ENCODE measurements around the gene SPRTN. TPM values are rescaled to one million over a fixed set of nuclear protein-coding genes. Genes with fewer than 3 reads are reported as not detected.

The SPRTN gene
- total and polyA plus RNA-seq, 12 donors, result 3.9 to 18.5 (median 11.0) TPM

- 80 to 90% (median 81%) methylated on average over 2 to 4 of the region's 4 CpGs for WGBS, 4 donors
- Histone ChIP-seq H3K36me3 (replicated peaks in 1 of 2) (no peaks in the 10 kb centered on the region), H3K27me3 (no peaks in the 10 kb centered on the region), H3K4me1 (replicated peaks in 1 of 2) (peaks cover 0 to 16% of the 10 kb centered on the region in 2 donors), H3K9me3 (replicated peaks in 1 of 3) (no peaks in the 10 kb centered on the region), H3K4me3 (no peak overlapping the region), H3K27ac (no peak overlapping the region)
- no peak for DNase-seq
- TF ChIP-seq POLR2A (IDR thresholded peaks at IDR 0.05), result no peak
- no peak for TF ChIP-seq CTCF (IDR thresholded peaks at IDR 0.05)
- intact Hi-C loops (cut with DNase I), result no loop called here
Observed at GRCh38 chr1:231374394-231374793, 36.3 kb downstream of the SPRTN start.

GRCh38 chr1:231376101-231376500, 38.0 kb downstream of the SPRTN start:
- Histone ChIP-seq H3K4me1 (replicated peaks in 1 of 2) (peaks cover 0 to 17% of the 10 kb centered on the region in 2 donors), H3K9me3 (replicated peaks in 1 of 3) (no peaks in the 10 kb centered on the region), H3K27ac (no peak overlapping the region), H3K36me3 (replicated peaks in 1 of 2) (no peaks in the 10 kb centered on the region), H3K4me3 (no peak overlapping the region), H3K27me3 (no peaks in the 10 kb centered on the region)
- DNase-seq, result peak in 1 of 7 donors; percentile 31
- WGBS, 4 donors, result 41 to 63% (median 48%) methylated on average over 4 of the region's 4 CpGs
- TF ChIP-seq POLR2A (IDR thresholded peaks at IDR 0.05) (no peak), CTCF (IDR thresholded peaks at IDR 0.05) (no peak)
- intact Hi-C loops (cut with DNase I), result no loop called here

GRCh38 chr1:231376875-231377549, 38.9 kb downstream of the SPRTN start:
- TF ChIP-seq CTCF (IDR thresholded peaks at IDR 0.05), result no peak
- TF ChIP-seq POLR2A (IDR thresholded peaks at IDR 0.05), result no peak
- Histone ChIP-seq H3K4me3 (no peak overlapping the region), H3K27me3 (no peaks in the 10 kb centered on the region), H3K9me3 (replicated peaks in 1 of 3) (no peaks in the 10 kb centered on the region), H3K27ac (no peak overlapping the region), H3K4me1 (replicated peaks in 1 of 2) (peaks cover 3 to 20% of the 10 kb centered on the region in 2 donors), H3K36me3 (replicated peaks in 1 of 2) (no peaks in the 10 kb centered on the region)
- intact Hi-C loops (cut with DNase I), result no loop called here
- no peak for DNase-seq
- 89 to 93% (median 90%) methylated on average over 5 of the region's 5 CpGs for WGBS, 4 donors

GRCh38 chr1:231381729-231382128, 43.6 kb downstream of the SPRTN start:
- Histone ChIP-seq H3K27me3 (no peaks in the 10 kb centered on the region), H3K27ac (no peak overlapping the region), H3K4me1 (replicated peaks in 1 of 2) (peaks cover 10 to 35% of the 10 kb centered on the region in 2 donors), H3K9me3 (replicated peaks in 1 of 3) (no peaks in the 10 kb centered on the region), H3K36me3 (replicated peaks in 1 of 2) (no peaks in the 10 kb centered on the region), H3K4me3 (peak overlapping the region in 1 of 4 donors; percentile 4)
- intact Hi-C loops (cut with DNase I), result no loop called here
- WGBS, 4 donors, result 70 to 89% (median 74%) methylated on average over 2 of the region's 2 CpGs
- no peak for TF ChIP-seq POLR2A (IDR thresholded peaks at IDR 0.05)
- no peak for TF ChIP-seq CTCF (IDR thresholded peaks at IDR 0.05)
- DNase-seq, result no peak

Data from adrenal gland (tissue), 12 donors.